Chondrocyte (in vitro differentiated cells): ENCODE measurements around the gene AKAP13. TPM values are rescaled to one million over a fixed set of nuclear protein-coding genes. Genes with fewer than 3 reads are reported as not detected.

Experiments
- DNase-seq: peaks from one replicate; pipeline ENCODE4 v3.0.0; 2021; ENCODE audit warnings: mixed read lengths, low spot score
- H3K27ac Mint-ChIP-seq: one replicate; pipeline ENCODE4 v1.8.0; 2021; ENCODE audit warnings: mild to moderate bottlenecking, moderate library complexity, mixed read lengths; ENCODE audit not compliant: unreplicated experiment
- H3K27me3 Mint-ChIP-seq: 2 replicates; pipeline ENCODE4 v1.8.0; 2021; ENCODE audit warnings: low read depth, mixed read lengths
- H3K36me3 Mint-ChIP-seq: 2 replicates; pipeline ENCODE4 v1.8.0; 2021; ENCODE audit warnings: low read depth, mixed read lengths
- H3K4me1 Mint-ChIP-seq: 2 replicates; pipeline ENCODE4 v1.8.0; 2021; ENCODE audit warnings: low read depth, mild to moderate bottlenecking, mixed read lengths
- H3K4me3 Mint-ChIP-seq: one replicate; pipeline ENCODE4 v1.8.0; 2021; ENCODE audit warnings: mild to moderate bottlenecking, moderate library complexity, mixed read lengths; ENCODE audit not compliant: unreplicated experiment
- H3K9me3 Mint-ChIP-seq: 2 replicates; pipeline ENCODE4 v1.8.0; 2021; ENCODE audit warnings: low read depth, mixed read lengths
- CTCF ChIP-seq: fragments of 200-600 bp; sonication (generic); IDR thresholded peaks from 2 replicates; pipeline ENCODE4 v1.5.0; 2021; ENCODE audit warnings: antibody characterized with exemption, mild to moderate bottlenecking, moderate library complexity
- total RNA-seq: library from RNA; stranded (reverse); gene quantifications from 3 replicates; pipeline ENCODE4 v1.2.1, GENCODE V29; 2021

Gene AKAP13
- total RNA-seq, 1 donor from 2014 or later, result 80.6 TPM

GRCh38 chr15:85401108-85401774 is 20.8 kb downstream of the AKAP13 start:
- Mint-ChIP-seq H3K27ac (peak overlapping the region; percentile 32), H3K27me3 (no peaks in the 10 kb centered on the region), H3K9me3 (no peaks in the 10 kb centered on the region), H3K36me3 (no peaks in the 10 kb centered on the region), H3K4me1 (peaks cover 53% of the 10 kb centered on the region), H3K4me3 (no peak overlapping the region)
- DNase-seq, result no peak
- no peak for TF ChIP-seq CTCF

- TF ChIP-seq CTCF, result no peak
- peaks cover 59% of the 10 kb centered on the region for H3K4me1 Mint-ChIP-seq
- DNase-seq, result no peak
- no peaks in the 10 kb centered on the region for H3K9me3 Mint-ChIP-seq
- H3K36me3 Mint-ChIP-seq, result no peaks in the 10 kb centered on the region
- no peaks in the 10 kb centered on the region for H3K27me3 Mint-ChIP-seq
- peak overlapping the region; percentile 28 for H3K27ac Mint-ChIP-seq
- no peak overlapping the region for H3K4me3 Mint-ChIP-seq
These were observed 21.9 kb downstream of the AKAP13 start for GRCh38 chr15:85402195-85402881.

- TF ChIP-seq CTCF, result no peak
- Mint-ChIP-seq H3K36me3 (no peaks in the 10 kb centered on the region), H3K4me1 (peaks cover 71% of the 10 kb centered on the region), H3K27ac (peak overlapping the region; percentile 71), H3K27me3 (no peaks in the 10 kb centered on the region), H3K4me3 (no peak overlapping the region), H3K9me3 (peaks cover 3% of the 10 kb centered on the region)
- no peak for DNase-seq
These were observed 23.3 kb downstream of the AKAP13 start for GRCh38 chr15:85403745-85404144.

DNA sequence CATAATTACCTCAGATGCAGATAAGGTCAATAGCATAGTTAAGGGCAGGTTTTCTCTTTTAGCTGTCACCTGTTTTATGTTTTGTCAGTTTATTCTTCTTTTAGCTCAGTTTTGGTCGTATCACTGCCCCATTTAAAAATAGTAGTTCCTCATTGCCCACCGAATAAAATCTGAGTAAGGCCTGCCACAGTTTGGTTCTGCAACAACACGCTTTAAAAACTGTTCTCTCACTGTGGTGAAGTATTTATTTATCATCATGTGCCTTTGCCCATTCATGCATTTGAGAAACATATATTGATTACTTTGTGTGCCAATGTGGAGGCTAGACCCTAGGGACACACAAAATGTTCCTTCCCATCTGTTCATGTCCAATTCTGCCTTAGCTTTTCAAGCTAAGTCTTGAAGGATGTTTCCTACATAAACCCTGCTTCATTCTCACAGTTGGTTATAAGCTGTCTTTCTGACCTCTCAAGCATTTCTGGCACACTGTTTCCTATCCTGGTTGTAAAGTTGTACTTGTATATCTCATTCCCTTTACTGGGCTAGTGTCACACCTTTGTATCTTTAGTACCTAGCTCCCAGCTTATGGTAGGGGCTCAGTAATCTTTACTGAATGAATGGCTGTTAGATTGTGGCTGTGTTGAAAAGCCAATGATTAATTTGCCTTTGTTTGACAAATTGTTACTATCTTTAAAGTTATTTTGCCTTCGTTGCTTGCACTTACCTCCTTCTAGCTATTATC is 23.9 kb downstream of the AKAP13 start:
- peaks cover 3% of the 10 kb centered on the region for H3K9me3 Mint-ChIP-seq
- H3K4me3 Mint-ChIP-seq, result no peak overlapping the region
- DNase-seq, result no peak
- H3K27me3 Mint-ChIP-seq, result no peaks in the 10 kb centered on the region
- TF ChIP-seq CTCF, result no peak
- H3K4me1 Mint-ChIP-seq, result peaks cover 71% of the 10 kb centered on the region
- peak overlapping the region; percentile 71 for H3K27ac Mint-ChIP-seq
- H3K36me3 Mint-ChIP-seq, result no peaks in the 10 kb centered on the region
